OCI-M2 (cell line): ENCODE results near the gene SUN2.

Experiments
- DNase-seq: peaks from one replicate; lab custom pipeline; 2025; ENCODE audit not compliant: unreplicated experiment; lab: John Stamatoyannopoulos, UW

SUN2 gene

DNA sequence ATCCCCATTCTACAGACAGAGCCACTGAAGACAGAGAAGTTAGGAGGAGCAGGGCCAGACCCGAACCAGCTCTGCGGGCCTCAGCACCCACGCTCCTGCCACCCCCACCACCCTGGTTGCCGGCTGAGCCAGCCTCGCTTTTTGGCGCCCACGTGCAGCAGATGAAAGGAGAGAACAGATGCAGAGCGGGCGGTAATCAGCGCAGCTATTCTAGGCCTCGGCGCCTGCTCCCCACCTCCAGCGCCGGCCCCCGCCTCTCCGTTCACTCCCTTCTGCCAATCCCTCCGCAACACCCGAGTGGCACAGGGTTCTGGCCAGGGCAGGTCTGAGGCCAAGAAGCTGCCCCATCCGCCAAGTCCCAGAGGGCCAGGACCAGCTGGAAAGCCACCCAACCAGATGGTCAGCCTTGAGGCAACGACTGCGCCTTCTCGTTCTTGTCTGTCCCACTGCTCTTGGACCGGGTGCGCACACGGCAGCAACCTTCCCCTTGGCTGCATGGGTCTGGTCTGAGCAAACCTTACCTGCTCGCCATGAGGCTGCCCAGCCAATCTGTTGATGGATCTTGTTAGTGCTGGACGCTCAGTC lies 21.4 kb upstream of the SUN2 start:
- no peak for DNase-seq

DNA sequence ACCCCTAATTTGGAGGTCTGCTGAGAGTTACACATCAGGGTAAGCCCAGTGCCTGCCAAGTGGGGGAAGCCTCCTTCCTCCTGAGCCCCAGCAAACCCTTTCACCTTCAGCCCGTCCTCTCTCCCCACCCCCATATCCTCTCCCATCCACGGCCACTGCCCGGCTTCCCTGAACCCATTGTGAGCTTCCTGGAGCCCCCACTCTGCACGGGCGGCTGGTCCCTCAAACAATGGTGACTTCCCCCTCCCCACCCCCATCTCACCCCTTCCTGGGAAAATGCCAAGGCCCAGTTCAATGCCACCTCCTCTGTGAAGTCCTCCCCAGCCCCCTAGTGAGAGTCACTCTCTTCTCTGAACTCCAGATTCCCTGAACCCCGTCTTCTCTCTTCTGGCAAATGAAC lies 20.3 kb upstream of the SUN2 start:
- no peak for DNase-seq

DNA sequence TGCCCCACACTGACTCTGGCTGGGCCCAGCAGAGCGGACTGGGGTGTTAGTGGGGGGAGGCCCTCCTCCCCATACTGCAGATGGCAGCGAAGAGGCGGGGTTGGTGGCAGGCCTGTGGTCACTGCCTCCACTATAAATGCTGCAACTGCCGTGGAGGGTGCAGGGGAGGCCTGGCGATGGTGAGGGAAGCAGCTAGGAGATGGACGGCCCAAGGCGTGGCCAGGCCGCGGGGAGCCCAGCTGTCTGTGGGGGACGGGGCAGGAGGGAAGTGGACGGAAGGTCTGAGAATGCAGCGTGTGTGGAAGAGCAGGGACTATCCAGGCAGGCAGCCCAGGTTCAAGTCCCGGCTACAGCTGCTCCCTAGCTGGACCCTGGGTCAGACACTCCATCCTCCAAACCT lies 19.9 kb upstream of the SUN2 start:
- no peak for DNase-seq

DNA sequence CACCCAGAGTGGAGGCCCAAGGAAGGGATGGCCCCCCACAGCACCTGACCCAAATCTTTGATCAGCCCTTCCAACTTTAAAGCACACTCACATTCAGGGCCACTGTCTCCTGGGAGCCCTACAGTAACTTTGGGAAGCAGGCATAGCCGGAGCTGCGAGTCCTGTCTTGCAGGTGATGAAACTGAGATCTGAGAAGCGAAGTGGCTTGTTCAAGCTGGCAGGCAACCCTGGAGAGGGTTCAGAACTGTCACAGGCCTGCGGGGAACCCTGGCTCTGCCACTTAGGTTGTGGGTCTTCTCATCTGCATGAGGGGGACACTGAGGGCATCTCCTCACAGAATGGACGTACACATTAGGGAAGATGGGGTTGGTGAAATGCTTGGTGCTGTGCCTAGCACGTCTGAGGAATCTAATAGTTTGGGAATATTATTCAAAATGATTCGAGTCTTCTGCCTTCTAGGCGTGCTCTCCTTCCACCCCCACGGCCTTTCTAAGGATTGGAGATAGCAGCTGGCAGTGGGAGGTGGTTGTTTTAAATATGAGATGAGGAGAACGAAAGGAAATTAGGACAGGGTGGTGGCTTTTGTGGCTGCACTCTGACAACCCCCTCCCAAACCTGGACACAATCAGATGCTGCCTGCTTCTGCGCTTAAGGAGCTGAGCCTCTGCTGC lies 18.8 kb upstream of the SUN2 start:
- DNase-seq: no peak

DNA sequence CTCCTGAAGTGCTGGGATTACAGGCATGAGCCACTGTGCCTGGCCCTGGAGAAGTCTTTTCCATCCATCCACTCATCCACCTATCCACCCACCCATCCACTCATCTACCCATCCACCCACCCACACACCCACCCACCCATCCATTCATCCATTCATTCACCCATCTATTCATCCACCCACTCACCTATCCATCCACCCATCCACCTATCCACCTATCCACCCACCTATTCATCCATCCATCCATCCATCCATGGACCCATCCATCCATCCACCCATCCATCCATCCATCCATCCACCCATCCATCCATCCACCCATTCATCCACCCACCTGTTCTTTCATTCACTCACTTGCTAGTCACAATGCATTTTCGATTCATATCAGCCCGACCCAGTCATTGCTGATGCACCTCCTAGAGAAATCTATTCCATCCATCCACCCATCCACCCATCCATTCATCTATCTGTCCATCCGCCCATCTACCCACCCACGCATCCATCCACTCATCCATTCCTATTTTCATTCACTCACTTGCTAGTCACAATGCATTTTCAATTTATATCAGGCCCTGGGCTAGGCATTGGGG lies 17.7 kb upstream of the SUN2 start:
- no peak for DNase-seq

DNA sequence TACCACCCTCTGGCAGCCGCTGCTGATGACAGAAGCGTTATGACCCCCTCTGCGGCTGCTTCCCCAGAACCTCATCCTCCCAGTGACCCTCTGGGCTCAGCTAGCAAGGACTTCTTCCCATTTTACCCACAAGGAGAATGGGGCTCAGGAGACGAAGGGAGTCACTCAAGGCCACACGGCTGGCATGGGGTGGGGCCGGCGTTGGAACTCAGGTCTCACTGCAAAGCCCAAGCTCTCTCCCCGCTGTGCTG lies 16.8 kb upstream of the SUN2 start:
- no peak for DNase-seq

DNA sequence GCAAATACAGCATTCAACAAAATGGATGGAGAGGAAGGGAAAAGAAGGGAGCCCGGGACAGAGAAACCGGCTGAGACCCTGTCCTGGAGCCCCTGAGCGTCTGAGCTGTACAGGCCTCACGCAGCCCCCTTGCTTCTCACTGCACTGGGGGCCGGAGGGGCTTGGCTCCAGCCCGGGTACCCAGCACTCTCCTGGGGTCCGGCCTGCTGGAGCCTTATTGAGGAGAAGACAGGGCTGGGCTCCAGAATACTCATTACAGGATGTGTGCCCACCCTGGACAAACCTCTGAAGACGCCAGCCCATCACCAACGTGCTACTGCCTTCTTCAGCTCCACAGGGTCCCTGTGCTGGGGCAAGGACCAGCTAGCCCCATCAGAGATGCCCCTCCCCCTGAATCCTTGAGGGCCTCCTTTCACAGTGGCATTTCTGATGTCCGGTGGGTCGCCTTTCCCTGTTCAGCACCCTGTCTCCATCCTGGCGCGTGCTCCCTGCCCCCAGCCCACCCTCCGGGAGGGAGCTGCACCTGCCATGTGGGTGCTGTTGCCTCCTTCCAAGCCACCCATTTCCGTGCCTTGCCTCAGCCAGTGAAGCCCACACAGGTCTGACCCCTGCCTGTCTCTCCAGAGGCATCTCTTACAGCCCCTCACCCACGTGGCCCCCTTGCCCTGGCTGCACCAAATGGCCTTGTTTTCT lies 14.6 kb upstream of the SUN2 start:
- DNase-seq: no peak

DNA sequence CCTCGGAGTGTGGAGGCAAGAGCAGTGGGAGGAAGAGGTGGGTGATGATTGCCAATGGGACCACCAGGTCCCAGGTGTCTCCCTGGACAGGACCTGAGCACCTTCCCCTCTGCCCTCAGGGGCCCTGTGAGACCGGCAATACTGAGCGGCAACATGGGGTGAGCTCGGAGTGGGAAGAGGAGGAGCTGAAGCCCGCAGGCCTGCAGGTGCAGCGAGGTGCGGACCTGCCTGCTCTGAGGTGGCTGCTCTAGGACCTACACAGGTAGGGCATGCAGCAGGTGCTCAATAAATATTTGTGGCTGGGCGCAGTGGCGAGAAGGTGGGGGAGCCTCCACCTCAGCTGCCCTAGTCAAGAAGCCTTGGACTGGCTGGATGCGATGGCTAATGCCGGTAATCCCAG lies 12.2 kb upstream of the SUN2 start:
- no peak for DNase-seq

DNA sequence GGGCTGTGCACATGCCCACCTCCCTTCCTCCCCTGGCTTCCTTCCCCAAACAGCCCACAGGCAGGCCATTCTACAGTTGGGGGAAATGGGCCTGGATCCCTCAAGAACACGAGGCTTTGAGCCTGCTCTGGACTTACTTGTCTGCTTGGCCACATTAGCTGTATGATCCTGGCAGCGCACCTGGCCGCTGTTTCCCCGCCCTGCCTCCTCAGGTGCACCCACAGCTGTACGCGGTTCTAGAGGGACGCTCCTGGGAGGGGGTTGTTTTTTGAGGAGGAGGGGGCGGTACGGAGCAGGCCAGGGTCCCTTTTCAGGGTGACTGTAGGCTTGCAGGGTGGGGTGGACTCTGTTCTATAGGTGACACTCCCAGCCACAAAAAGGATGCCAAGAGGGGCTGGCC lies 11.5 kb upstream of the SUN2 start:
- DNase-seq: no peak

DNA sequence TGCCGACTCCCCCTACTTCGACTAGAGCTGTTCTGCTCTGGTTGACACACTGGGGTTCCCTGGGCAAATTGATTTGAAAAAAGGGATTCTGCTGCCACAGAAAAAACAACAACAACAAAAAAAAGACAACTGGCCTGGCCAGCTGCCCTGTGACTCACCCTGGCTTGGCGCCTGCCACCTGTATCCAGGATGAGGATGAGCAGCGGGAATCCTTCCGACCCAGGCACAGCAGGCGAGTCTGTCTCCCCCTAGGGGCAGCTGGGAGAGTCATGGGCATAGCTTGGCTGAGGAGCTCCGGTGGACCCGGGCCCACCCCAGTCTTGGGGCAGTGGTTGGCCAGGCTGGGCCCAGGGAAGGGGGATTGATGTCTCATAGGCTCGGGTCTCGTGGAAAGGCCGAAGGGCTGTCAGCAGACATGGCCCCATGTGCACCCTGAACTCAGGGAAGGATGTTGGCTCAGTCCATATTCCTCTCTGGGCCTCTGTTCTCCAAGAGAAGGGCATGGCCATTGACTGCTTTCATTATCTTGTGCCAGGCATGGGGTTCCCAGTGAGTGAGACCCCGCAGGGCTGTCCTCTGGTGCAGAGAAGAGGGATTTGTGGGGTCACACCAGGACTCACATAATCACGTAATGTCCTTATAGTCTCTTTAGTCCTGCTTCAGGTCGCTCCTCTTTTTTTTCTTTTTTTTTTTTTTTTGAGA lies 10.4 kb upstream of the SUN2 start:
- no peak for DNase-seq

DNA sequence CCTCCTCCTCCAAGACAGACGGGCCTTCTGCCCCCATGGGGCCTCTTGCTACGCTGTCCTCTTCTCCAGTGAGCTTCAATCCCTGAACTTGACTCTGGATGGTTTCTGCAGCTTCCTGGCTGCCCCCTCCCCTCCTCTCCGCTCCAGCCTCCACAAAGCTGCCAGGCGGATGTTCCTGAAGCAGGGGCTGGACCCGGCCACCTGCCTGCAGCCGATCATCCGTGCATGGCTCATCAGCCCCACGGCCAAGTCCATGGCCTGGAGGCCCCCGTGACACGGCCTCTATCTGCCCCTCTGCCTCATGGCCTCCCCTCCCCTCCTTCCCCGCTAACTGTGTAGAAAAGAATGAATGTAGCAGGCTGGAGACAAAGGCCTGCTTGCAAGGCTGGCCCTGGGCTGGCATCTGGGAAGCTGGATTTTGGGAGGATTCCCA lies 6.8 kb upstream of the SUN2 start:
- DNase-seq: no peak

DNA sequence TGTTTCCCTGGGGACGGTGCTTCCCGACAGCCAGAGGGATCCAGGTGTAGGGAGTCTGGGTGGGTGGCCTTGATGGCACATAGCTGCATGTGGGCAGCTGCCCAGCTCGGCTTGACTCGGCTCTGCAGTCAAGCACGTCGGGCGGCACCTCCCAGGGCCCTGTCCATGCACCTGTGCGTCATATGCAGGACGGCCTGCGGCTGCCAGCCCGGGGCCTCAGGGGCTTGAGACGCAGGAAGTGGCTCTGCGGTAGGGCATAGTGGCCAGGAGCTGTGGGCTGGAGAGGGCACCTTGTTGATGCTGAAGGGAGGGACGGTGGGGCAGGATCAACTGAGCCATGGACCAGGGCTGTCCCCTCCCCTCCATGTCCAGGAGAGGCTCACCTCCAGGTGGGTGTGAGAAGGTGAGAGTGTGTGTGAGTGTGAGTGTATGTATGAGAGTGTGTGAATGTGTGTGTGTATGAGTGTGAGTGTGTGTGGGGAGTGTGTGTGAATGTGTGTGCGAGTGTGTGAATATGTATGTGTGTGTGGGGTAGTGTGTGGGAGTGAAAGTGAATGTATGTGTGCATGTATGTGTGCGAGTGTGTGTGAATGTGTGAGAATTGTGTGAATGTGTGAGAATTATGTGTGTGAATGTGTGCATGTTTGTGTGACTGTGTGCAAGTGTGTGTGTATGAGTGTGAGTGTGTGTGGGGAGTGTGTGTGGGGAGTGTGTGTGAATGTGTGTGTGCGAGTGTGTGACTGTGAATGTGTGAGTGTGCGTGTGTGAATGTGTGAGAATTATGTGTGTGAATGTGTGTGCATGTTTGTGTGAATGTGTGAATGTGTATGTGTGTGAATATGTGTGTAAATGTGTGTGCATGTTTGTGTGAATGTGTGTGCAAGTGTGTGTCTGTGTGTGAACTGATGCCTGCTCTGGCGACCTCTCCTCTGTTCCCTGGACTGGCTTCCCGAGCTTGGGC lies 5.7 kb upstream of the SUN2 start:
- DNase-seq: no peak

DNA sequence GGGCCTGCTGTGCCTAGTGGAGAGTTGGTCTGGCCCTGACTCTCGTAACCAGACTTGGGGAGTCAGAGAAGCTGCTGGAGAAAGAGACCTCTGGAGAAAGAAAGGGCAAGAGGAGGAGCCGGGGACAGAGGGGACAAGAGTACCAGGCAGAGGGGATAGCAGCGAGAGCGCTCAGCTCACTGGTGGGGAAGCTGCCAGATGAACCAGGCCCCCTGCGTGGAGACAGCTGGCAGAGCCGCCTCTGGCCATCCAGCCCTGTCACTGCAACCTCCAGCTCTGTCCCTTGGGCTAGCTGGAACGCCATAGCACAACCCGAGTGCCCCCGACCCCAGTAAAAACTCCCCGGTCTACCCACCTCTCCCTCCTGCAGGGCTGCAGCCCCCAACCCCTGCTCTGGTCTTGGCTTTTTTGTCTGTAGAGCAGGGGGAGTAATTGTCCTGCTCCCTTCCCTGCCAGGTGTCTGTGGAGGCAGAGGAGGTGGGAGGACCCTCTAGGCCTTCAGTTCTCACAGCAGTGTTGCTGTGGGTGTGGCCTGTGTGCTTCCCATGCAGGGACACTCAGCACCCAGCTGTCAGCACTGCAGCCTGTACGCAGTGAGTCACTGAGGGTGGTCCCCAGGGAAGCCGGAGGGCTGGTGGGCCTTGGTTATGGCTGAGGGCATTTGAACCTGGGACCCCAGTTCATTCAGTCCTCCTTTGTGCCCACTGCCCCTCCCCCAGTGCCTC lies 4.8 kb upstream of the SUN2 start:
- DNase-seq: no peak

DNA sequence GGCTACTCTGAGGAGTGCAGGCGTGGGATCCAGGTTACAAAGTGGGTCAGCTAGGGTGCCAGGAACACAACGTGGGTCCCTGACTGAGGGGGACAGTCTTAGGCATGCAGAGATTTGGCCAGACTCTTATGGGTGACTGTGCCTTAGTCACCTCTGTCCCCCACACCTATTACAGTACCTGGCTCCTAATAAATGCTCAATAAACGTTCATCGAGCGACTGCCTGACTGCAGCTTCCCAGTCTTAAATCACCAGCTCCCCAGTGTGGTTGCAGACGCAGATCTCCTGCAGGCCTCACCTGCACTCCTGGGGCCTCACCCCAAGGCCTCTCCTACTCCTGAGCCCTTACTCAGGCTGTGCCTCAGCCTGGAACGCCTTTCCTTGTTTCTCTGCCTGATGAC lies 3.2 kb upstream of the SUN2 start:
- DNase-seq: no peak

DNA sequence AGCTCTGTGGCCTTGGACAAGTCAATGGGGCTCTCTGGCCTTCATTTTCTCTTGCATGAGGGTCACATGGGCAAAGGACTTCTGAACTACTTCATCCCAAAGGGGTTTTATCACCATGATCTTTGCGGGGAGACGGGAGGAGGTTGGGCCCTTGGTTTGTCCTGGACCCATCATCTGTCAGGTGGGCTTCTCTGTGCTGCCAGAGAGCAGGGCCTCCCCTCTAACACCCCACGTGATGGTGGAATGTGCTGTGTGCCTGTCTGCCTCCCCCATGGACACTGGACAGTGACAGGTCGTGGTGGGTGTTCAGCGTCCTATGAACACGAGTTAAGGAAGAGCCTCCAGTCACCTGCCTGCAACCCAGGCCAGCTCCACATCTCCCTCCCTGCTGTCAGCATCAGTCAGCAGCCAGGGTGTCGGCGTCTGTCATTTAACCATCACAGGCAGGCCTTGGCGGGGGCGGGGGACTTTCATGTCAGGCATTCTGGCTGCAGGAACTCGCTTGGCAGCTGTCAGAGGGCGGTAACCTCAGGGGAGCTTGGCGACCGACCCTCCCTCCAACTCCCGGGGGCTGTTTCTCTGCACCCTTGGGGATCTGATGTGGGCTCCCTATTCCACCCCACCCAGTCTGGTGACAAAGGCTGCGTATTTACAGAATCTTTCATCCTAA lies 2.6 kb upstream of the SUN2 start:
- DNase-seq: no peak

DNA sequence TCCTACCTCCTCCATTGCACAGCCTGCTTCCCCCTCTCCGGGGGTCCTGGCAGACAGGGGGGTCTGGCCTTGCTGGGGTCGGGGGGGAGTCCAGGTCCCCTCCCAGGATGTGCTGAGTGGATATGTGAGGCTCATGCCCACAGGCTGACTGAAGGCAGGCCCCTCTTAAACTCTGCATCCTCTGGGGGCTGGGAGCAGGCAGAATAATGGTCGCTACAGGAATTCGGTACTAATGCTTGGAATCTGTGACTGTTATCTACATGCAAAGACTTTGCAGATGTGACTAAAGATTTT lies 1.6 kb upstream of the SUN2 start:
- no peak for DNase-seq

DNA sequence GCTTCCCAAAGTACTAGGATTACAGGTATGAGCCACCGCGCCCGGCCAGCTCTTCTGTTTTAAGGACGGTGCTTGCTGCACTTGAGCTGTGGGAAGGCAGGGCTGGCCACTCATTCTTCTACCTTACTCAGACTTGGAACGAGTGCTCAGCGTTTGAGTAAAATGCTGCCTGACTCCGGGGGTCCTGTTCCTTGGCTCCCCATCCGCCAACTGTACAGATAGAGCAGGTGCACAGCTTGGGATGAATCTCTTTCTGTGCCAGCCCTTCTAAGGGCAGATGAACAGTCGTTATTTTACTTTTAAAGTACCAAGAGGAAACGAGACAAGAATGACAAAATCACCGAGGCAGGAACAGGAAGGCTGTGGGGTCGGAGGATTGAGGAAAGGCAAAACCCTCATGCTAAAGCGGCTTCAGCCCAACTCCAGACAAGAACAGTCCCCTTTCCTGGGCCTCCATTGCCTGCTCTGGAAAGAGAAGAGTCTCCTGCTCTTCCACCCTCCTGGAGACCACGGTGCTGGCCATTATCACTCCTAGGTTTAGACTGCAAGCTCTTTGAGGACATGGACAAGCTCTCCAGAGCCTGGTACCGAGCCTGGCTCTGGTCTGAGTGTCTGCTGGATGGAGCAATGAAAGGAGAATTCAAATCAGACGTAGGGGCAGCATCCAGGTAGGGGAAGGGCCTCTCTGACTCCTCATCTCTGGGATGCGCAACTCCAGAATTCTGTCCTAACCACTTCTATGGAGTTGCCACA lies 1.1 kb upstream of the SUN2 start:
- no peak for DNase-seq

DNA sequence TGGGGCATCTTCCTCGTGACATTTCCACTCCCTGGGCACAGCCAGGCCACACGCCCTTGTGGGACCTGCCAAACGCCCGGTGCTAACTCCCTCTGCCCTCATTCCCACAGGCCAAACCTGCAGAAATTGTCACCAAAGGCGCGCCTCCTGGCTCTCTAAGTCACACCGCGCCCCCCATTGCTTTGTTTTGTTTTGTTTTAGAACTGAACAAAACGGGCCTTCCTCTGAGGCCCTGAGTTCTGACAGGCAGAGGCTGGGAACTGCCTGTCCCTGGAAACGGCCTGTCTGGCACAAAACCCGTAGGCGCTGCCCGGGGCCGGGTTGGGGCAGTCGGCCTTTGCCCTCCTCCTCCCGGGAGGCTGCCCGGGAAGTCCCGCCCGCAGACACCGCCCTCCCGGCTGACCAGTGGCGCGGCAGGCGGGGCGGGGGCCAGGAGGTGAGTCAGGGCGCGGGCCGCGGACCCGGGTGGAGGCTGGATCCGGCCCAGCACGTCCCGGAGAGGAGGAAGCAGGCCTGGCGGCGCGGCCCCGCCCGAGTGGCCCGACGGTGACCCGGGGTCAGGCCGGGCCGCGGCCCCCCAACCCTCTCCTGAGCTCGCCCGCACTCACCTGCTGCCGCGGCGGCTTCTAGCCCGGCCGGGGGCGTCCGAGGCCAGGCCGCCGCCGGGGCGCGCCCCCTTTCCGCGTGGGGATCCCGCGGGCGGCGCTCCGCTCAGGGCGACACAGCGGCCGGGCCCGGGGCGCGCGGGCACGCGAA lies 465 bp downstream of the SUN2 start:
- no peak for DNase-seq
